Measurements from ENCODE around the gene ADCK1.
"Not testable (repeated sequence)": the region's sequence is repeated elsewhere in the genome, so short reads cannot be mapped to it uniquely, and the experiment has no call there.

ADCK1 gene

DNA sequence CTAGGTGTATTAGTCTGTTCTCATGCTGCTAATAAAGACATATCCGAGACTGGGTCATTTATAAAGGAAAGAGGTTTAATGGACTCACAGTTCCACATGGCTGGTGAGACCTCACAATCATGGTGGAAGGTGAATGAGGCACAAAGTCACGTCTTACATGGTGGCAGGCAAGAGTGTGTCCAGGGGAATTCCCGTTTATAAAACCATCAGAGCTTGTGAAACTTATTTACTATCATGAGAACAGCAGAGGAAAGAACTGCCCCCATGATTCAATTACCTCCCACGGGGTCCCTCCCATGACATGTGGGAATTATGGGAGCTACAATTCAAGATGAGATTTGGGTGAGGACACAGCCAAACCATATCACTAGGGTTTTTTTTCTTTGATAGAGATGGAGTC is 25.9 kb upstream of the ADCK1 start:
- H2BK12ac ChIP-seq (ENCODE audit: low read length): not testable (repeated sequence)

DNA sequence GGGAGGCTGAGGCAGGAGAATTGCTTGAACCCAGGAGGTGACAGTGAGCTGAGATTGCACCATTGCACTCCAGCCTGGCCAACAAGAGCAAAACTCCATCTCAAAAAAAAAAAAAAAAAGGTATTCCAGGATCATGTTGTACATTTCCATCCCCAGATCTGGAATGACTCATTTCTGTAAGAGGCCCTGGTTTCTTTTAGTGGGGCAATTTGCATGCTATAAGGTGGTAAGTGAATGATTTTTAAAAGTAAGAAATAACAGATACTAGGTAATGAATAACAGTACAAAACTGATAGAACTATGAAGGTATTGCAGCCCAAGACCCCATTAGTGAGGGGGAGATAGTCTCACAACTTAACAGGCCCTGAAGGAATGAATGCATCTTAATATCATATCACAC is 17.7 kb upstream of the ADCK1 start:
- H3K4me3 ChIP-seq (ENCODE audit: low read depth, low read length): no peak overlapping the region
- H3K14ac ChIP-seq (ENCODE audit: low read length): no peak overlapping the region
- no peaks in the 10 kb centered on the region for H3K4me1 ChIP-seq (ENCODE audit: control insufficient read depth in 1 of 2, insufficient read depth in 2 of 2, low read length in 2 of 2)
- no peak overlapping the region for H3K4me2 ChIP-seq (ENCODE audit: low read length)
- no peak overlapping the region for H3K23ac ChIP-seq (ENCODE audit: low read length)
- H2BK12ac ChIP-seq (ENCODE audit: low read length): no peak overlapping the region
- no peak overlapping the region for H3K9ac ChIP-seq (ENCODE audit: low read length)
- no peak overlapping the region for H2AFZ ChIP-seq (ENCODE audit: insufficient read depth, low read length, poor library complexity)
- H2AK5ac ChIP-seq (ENCODE audit: low read length): no peak overlapping the region
- no peak overlapping the region for H4K12ac ChIP-seq (ENCODE audit: low read depth, low read length)
- no peaks in the 10 kb centered on the region for H3K9me3 ChIP-seq (ENCODE audit: insufficient read depth, low read depth, low read length)
- H4K8ac ChIP-seq (ENCODE audit: low read depth, low read length): no peak overlapping the region
- no peak overlapping the region for H3K18ac ChIP-seq (ENCODE audit: low read length)
- no peaks in the 10 kb centered on the region for H3K79me2 ChIP-seq (ENCODE audit: control insufficient read depth, insufficient read depth, low read length, poor library complexity)
- DNase-seq: no peak
- no peaks in the 10 kb centered on the region for H3K79me1 ChIP-seq (ENCODE audit: low read length)
- no peak overlapping the region for H3K4ac ChIP-seq (ENCODE audit: low read depth, low read length)
- H3K27ac ChIP-seq (ENCODE audit: low read depth, low read length): no peak overlapping the region
- H3K27me3 ChIP-seq (ENCODE audit: insufficient read depth, low read length): no peaks in the 10 kb centered on the region
- H3K36me3 ChIP-seq (ENCODE audit: control insufficient read depth in 1 of 2, insufficient read depth in 2 of 2, low read length in 2 of 2): no peaks in the 10 kb centered on the region
- no peak overlapping the region for H4K91ac ChIP-seq (ENCODE audit: low read depth, low read length)
- no peak overlapping the region for H2BK5ac ChIP-seq (ENCODE audit: low read depth, low read length, poor library complexity)
- no peak overlapping the region for H2BK120ac ChIP-seq (ENCODE audit: insufficient read depth, low read length, poor library complexity)

More for the DNA sequence above, 25.9 kb upstream of the ADCK1 start:
- H3K9me3 ChIP-seq (ENCODE audit: insufficient read depth, low read depth, low read length); DNase-seq; H3K4ac ChIP-seq (ENCODE audit: low read depth, low read length); H3K9ac ChIP-seq (ENCODE audit: low read length); H3K4me3 ChIP-seq (ENCODE audit: low read depth, low read length); H2AFZ ChIP-seq (ENCODE audit: insufficient read depth, low read length, poor library complexity); H3K14ac ChIP-seq (ENCODE audit: low read length); H3K18ac ChIP-seq (ENCODE audit: low read length); H4K91ac ChIP-seq (ENCODE audit: low read depth, low read length); H3K23ac ChIP-seq (ENCODE audit: low read length); H3K36me3 ChIP-seq (ENCODE audit: control insufficient read depth in 1 of 2, insufficient read depth in 2 of 2, low read length in 2 of 2); H3K79me1 ChIP-seq (ENCODE audit: low read length); H3K4me1 ChIP-seq (ENCODE audit: control insufficient read depth in 1 of 2, insufficient read depth in 2 of 2, low read length in 2 of 2); H2AK5ac ChIP-seq (ENCODE audit: low read length); H2BK5ac ChIP-seq (ENCODE audit: low read depth, low read length, poor library complexity); H3K27me3 ChIP-seq (ENCODE audit: insufficient read depth, low read length); H2BK120ac ChIP-seq (ENCODE audit: insufficient read depth, low read length, poor library complexity); H3K79me2 ChIP-seq (ENCODE audit: control insufficient read depth, insufficient read depth, low read length, poor library complexity); H3K27ac ChIP-seq (ENCODE audit: low read depth, low read length); H4K8ac ChIP-seq (ENCODE audit: low read depth, low read length); H3K4me2 ChIP-seq (ENCODE audit: low read length); H4K12ac ChIP-seq (ENCODE audit: low read depth, low read length): not testable (repeated sequence)
- WGBS (ENCODE audit: extremely low coverage, insufficient coverage, insufficient read length): no CpG with 5 or more reads among the region's 4 CpGs

DNA sequence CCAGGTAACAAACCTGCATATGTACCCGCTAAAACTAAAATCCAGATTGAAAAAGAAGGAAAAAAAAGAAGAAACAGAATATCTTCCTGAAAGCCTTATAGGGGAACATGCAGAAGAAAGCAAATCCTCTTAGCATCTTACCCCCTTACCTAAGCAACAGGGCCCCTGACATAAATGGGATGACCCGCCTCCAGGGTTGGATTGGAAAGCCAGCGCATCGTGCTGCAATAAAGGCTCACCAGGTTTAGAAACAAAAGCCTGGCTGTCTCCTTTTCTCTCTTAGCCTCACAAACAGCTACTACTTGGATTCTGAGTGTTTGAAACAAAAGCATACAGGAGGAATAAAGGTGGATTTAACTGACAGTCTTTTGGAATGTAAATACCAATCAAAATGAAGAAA is 13.8 kb upstream of the ADCK1 start:
- no peak overlapping the region for H3K4me3 ChIP-seq (ENCODE audit: low read depth, low read length)
- no peaks in the 10 kb centered on the region for H3K9me3 ChIP-seq (ENCODE audit: insufficient read depth, low read depth, low read length)
- no peaks in the 10 kb centered on the region for H3K79me1 ChIP-seq (ENCODE audit: low read length)
- H2BK12ac ChIP-seq (ENCODE audit: low read length): no peak overlapping the region
- H3K27me3 ChIP-seq (ENCODE audit: insufficient read depth, low read length): no peaks in the 10 kb centered on the region
- H3K4ac ChIP-seq (ENCODE audit: low read depth, low read length): no peak overlapping the region
- H3K9ac ChIP-seq (ENCODE audit: low read length): no peak overlapping the region
- no peak for DNase-seq
- WGBS (ENCODE audit: extremely low coverage, insufficient coverage, insufficient read length): no CpG with 5 or more reads among the region's 4 CpGs
- no peak overlapping the region for H3K14ac ChIP-seq (ENCODE audit: low read length)
- H4K12ac ChIP-seq (ENCODE audit: low read depth, low read length): no peak overlapping the region
- no peak overlapping the region for H2BK120ac ChIP-seq (ENCODE audit: insufficient read depth, low read length, poor library complexity)
- H3K79me2 ChIP-seq (ENCODE audit: control insufficient read depth, insufficient read depth, low read length, poor library complexity): no peaks in the 10 kb centered on the region
- no peak overlapping the region for H4K91ac ChIP-seq (ENCODE audit: low read depth, low read length)
- no peak overlapping the region for H3K23ac ChIP-seq (ENCODE audit: low read length)
- no peak overlapping the region for H3K4me2 ChIP-seq (ENCODE audit: low read length)
- H3K27ac ChIP-seq (ENCODE audit: low read depth, low read length): no peak overlapping the region
- no peak overlapping the region for H2BK5ac ChIP-seq (ENCODE audit: low read depth, low read length, poor library complexity)
- H3K18ac ChIP-seq (ENCODE audit: low read length): no peak overlapping the region
- H3K36me3 ChIP-seq (ENCODE audit: control insufficient read depth in 1 of 2, insufficient read depth in 2 of 2, low read length in 2 of 2): no peaks in the 10 kb centered on the region
- no peak overlapping the region for H2AFZ ChIP-seq (ENCODE audit: insufficient read depth, low read length, poor library complexity)
- no peak overlapping the region for H2AK5ac ChIP-seq (ENCODE audit: low read length)
- no peak overlapping the region for H4K8ac ChIP-seq (ENCODE audit: low read depth, low read length)
- H3K4me1 ChIP-seq (ENCODE audit: control insufficient read depth in 1 of 2, insufficient read depth in 2 of 2, low read length in 2 of 2): peaks cover 0 to 4% of the 10 kb centered on the region in 2 experiments

DNA sequence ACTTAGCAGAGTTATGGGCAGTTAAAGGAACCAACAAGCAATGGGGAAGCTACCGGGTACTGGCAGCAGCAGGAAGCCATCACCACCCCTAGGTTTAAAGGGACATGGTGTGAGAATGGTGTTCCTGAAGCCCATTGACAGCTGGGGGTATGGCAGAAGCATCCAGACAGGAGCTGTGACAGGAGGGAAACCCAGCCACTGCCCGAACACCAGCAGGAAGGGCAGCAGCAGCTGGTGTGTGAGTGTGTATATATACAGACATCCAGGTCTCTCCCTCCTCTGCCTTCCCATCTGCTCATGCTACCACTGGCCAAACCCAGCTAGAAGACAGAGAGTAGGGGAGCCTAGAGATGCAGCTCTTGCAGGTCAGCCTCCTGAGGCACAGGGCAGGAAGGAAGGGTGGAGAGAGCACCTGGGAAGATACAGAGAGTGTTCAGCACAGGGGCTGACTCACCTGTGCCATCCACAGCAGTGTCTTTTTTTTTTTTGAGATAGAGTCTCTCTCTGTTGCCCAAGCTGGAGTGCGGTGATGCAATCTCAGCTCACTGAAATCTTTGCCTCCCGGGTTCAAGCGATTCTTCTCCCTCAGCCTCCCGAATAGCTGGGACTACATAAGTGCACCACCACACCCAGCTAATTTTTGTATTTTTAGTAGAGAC is 9.2 kb upstream of the ADCK1 start:
- Histone ChIP-seq H2AFZ (ENCODE audit: insufficient read depth, low read length, poor library complexity) (no peak overlapping the region), H3K4me2 (ENCODE audit: low read length) (no peak overlapping the region), H3K27me3 (ENCODE audit: insufficient read depth, low read length) (no peaks in the 10 kb centered on the region), H3K27ac (ENCODE audit: low read depth, low read length) (no peak overlapping the region), H3K36me3 (ENCODE audit: control insufficient read depth in 1 of 2, insufficient read depth in 2 of 2, low read length in 2 of 2) (no peaks in the 10 kb centered on the region), H3K4me1 (ENCODE audit: control insufficient read depth in 1 of 2, insufficient read depth in 2 of 2, low read length in 2 of 2) (peaks cover 0 to 4% of the 10 kb centered on the region in 2 experiments), H4K12ac (ENCODE audit: low read depth, low read length) (no peak overlapping the region), H3K23ac (ENCODE audit: low read length) (no peak overlapping the region), H2BK12ac (ENCODE audit: low read length) (no peak overlapping the region), H3K18ac (ENCODE audit: low read length) (no peak overlapping the region), H3K79me1 (ENCODE audit: low read length) (no peaks in the 10 kb centered on the region), H2BK120ac (ENCODE audit: insufficient read depth, low read length, poor library complexity) (no peak overlapping the region), H3K9ac (ENCODE audit: low read length) (no peak overlapping the region), H3K79me2 (ENCODE audit: control insufficient read depth, insufficient read depth, low read length, poor library complexity) (no peaks in the 10 kb centered on the region), H3K4ac (ENCODE audit: low read depth, low read length) (no peak overlapping the region), H2AK5ac (ENCODE audit: low read length) (no peak overlapping the region), H3K14ac (ENCODE audit: low read length) (no peak overlapping the region), H2BK5ac (ENCODE audit: low read depth, low read length, poor library complexity) (no peak overlapping the region), H4K8ac (ENCODE audit: low read depth, low read length) (no peak overlapping the region), H3K4me3 (ENCODE audit: low read depth, low read length) (no peak overlapping the region), H4K91ac (ENCODE audit: low read depth, low read length) (no peak overlapping the region), H3K9me3 (ENCODE audit: insufficient read depth, low read depth, low read length) (no peaks in the 10 kb centered on the region)
- no CpG with 5 or more reads among the region's 6 CpGs for WGBS (ENCODE audit: extremely low coverage, insufficient coverage, insufficient read length)
- peak; percentile 71 to 82 for DNase-seq
